OCI-LY3 (cell line): ENCODE results near the gene ROR1.

ENCODE experiments used
- H2AFZ ChIP-seq: fragments of 200-600, 300-600 bp; shearing (Covaris generic); 2 replicates; pipeline ENCODE4 v1.6.0; 2014; ENCODE audit warnings: antibody characterized with exemption, low read depth, low read length
- H3K27ac ChIP-seq: fragments of 200-600, 300-600 bp; sonication (generic); 2 replicates; pipeline ENCODE4 v1.5.1; 2014; ENCODE audit warnings: mild to moderate bottlenecking, low read length, moderate library complexity, mixed read lengths
- H3K27me3 ChIP-seq: fragments of 200-600, 300-600 bp; sonication (generic); 2 replicates; pipeline ENCODE4 v1.6.1; 2014; ENCODE audit warnings: low read depth, low read length, mixed read lengths
- H3K36me3 ChIP-seq: fragments of 200-600, 300-600 bp; sonication (generic); replicated peaks from 2 replicates; pipeline ENCODE3; 2014; ENCODE audit warnings: low read depth, low read length, mixed read lengths
- H3K4me1 ChIP-seq: fragments of 300-600, 200-600 bp; sonication (generic); 2 replicates; pipeline ENCODE4 v1.6.1; 2014; ENCODE audit warnings: low read length, mixed read lengths
- H3K4me2 ChIP-seq: fragments of 200-600, 300-600 bp; sonication (generic); 2 replicates; pipeline ENCODE4 v1.6.1; 2014; ENCODE audit warnings: low read length, mixed read lengths
- H3K4me3 ChIP-seq: fragments of 300-600, 200-600 bp; sonication (generic); 2 replicates; pipeline ENCODE4 v1.5.1; 2014; ENCODE audit warnings: antibody characterized with exemption, mild to moderate bottlenecking, low read length, moderate library complexity
- H3K79me2 ChIP-seq: fragments of 300-600, 200-600 bp; shearing (Covaris generic); 2 replicates; pipeline ENCODE4 v1.6.1; 2014; ENCODE audit warnings: mild to moderate bottlenecking, low read length, mixed read lengths
- H3K9ac ChIP-seq: fragments of 300-600, 200-600 bp; shearing (Covaris generic); 2 replicates; pipeline ENCODE4 v1.6.0; 2014; ENCODE audit warnings: mild to moderate bottlenecking, low read length, moderate library complexity
- H3K9me3 ChIP-seq: fragments of 200-600, 300-600 bp; shearing (Covaris generic); 2 replicates; pipeline ENCODE4 v1.6.1; 2014; ENCODE audit warnings: low read length, mixed read lengths; ENCODE audit not compliant: insufficient read depth
- H4K20me1 ChIP-seq: fragments of 200-600, 300-600 bp; sonication (generic); 2 replicates; pipeline ENCODE4 v1.6.1; 2016; ENCODE audit warnings: low read length, mixed read lengths; ENCODE audit not compliant: insufficient read depth
- CTCF ChIP-seq: fragments of 200-600, 300-600 bp; sonication (generic); IDR thresholded peaks from 2 replicates; pipeline ENCODE4 v1.5.1; 2014; ENCODE audit warnings: antibody characterized with exemption, low read length, low read depth
- EZH2phosphoT487 ChIP-seq: fragments of 200-600 bp; shearing (Covaris generic); IDR thresholded peaks from 2 replicates; pipeline ENCODE4 v1.6.1; 2018; ENCODE audit warnings: antibody characterized with exemption, mixed run types, low read depth

Gene ROR1

GRCh38 chr1:64093941-64094340 is 320.1 kb downstream of the ROR1 start:
- H3K27ac ChIP-seq: no peak overlapping the region
- H3K36me3 ChIP-seq: no peaks in the 10 kb centered on the region
- TF ChIP-seq EZH2phosphoT487: no peak
- TF ChIP-seq CTCF: no peak
- H3K9me3 ChIP-seq: no peaks in the 10 kb centered on the region
- no peak overlapping the region for H3K4me2 ChIP-seq
- no peaks in the 10 kb centered on the region for H3K79me2 ChIP-seq
- H3K27me3 ChIP-seq: no peaks in the 10 kb centered on the region
- no peak overlapping the region for H3K9ac ChIP-seq
- no peak overlapping the region for H3K4me3 ChIP-seq
- H3K4me1 ChIP-seq: no peaks in the 10 kb centered on the region
- H4K20me1 ChIP-seq: no peaks in the 10 kb centered on the region
- H2AFZ ChIP-seq: no peak overlapping the region

- Histone ChIP-seq H3K4me2 (no peak overlapping the region), H3K9me3 (no peaks in the 10 kb centered on the region), H3K4me3 (no peak overlapping the region), H3K79me2 (no peaks in the 10 kb centered on the region), H3K9ac (no peak overlapping the region), H3K36me3 (no peaks in the 10 kb centered on the region), H3K4me1 (no peaks in the 10 kb centered on the region), H3K27me3 (no peaks in the 10 kb centered on the region), H2AFZ (no peak overlapping the region), H3K27ac (no peak overlapping the region), H4K20me1 (no peaks in the 10 kb centered on the region)
- TF ChIP-seq CTCF (no peak), EZH2phosphoT487 (no peak)
These were observed 322.0 kb downstream of the ROR1 start for GRCh38 chr1:64095832-64096231.

- Histone ChIP-seq H3K27ac (no peak overlapping the region), H3K79me2 (no peaks in the 10 kb centered on the region), H3K36me3 (no peaks in the 10 kb centered on the region), H3K27me3 (no peaks in the 10 kb centered on the region), H3K4me1 (no peaks in the 10 kb centered on the region), H3K4me2 (no peak overlapping the region), H3K9me3 (no peaks in the 10 kb centered on the region), H2AFZ (no peak overlapping the region), H4K20me1 (no peaks in the 10 kb centered on the region), H3K9ac (no peak overlapping the region), H3K4me3 (no peak overlapping the region)
- TF ChIP-seq CTCF: no peak
- TF ChIP-seq EZH2phosphoT487: no peak
These were observed 324.0 kb downstream of the ROR1 start for GRCh38 chr1:64097859-64098258.

- Histone ChIP-seq H3K36me3 (no peaks in the 10 kb centered on the region), H3K27ac (no peak overlapping the region), H3K4me2 (no peak overlapping the region)
These were observed 324.6 kb downstream of the ROR1 start for GRCh38 chr1:64098436-64098835.

More at GRCh38 chr1:64098436-64098835, 324.6 kb downstream of the ROR1 start:
- H3K27me3 ChIP-seq: no peaks in the 10 kb centered on the region
- no peak overlapping the region for H3K4me3 ChIP-seq
- H4K20me1 ChIP-seq: no peaks in the 10 kb centered on the region
- H3K9me3 ChIP-seq: no peaks in the 10 kb centered on the region
- no peak overlapping the region for H3K9ac ChIP-seq
- H3K79me2 ChIP-seq: no peaks in the 10 kb centered on the region
- H3K4me1 ChIP-seq: no peaks in the 10 kb centered on the region
- TF ChIP-seq EZH2phosphoT487 (no peak), CTCF (no peak)
- no peak overlapping the region for H2AFZ ChIP-seq
